HepG2 (cell line): ENCODE results near the gene MRPL27. TPM values are rescaled to one million over a fixed set of nuclear protein-coding genes. Genes with fewer than 3 reads are reported as not detected.

Source experiments
- ATAC-seq: fragments of 200-7000 bp; cut with Tn5 transposase; 3 replicates; pipeline ENCODE4 v1.9.1; 2020; ENCODE audit warnings: mild to moderate bottlenecking, moderate library complexity
- BruUV-seq: library from RNA; stranded (reverse); fragments of 400-500 nt; replicated peaks from 2 replicates; lab custom pipeline; 2021; lab: Mats Ljungman, UMichigan
- CTCF ChIA-PET: fragments of 300-600 bp; formaldehyde crosslinking; extraction: SDS; loops from one replicate; lab custom pipeline; 2021; ENCODE audit warnings: low total read pairs, inconsistent platforms, low intra/inter-chr PET ratio; lab: Yijun Ruan, JAX
- POLR2A ChIA-PET: fragments of 350-600 bp; sonication (Branson Sonifier 250); formaldehyde crosslinking; loops from one replicate; lab custom pipeline; 2020; ENCODE audit warnings: antibody characterized with exemption, inconsistent platforms; lab: Yijun Ruan, JAX
- DNase-seq: peaks from one replicate; pipeline ENCODE4 v3.0.0-alpha.2; 2015; ENCODE audit warnings: low spot score
- FAIRE-seq: peaks from 3 replicates; lab custom pipeline; 2011; peaks lifted over from hg19 to GRCh38; lab: Jason Lieb, UNC
- H2AFZ ChIP-seq: one replicate; pipeline ENCODE4 v1.6.1; 2011; ENCODE audit warnings: low read length, inconsistent platforms
- H3K27ac ChIP-seq: fragments of 300-600 bp; 3 replicates; pipeline ENCODE4 v1.8.0; 2011; ENCODE audit warnings: mixed run types, mild to moderate bottlenecking, mixed read lengths, low read length, inconsistent platforms; ENCODE audit not compliant: insufficient read depth; ENCODE audit errors: extremely low read length
- H3K27me3 ChIP-seq, 2 experiments: fragments of 200-600 bp in 1 of 2; 2 replicates in 1 of 2; 3 replicates in 1 of 2; pipeline versions ENCODE4 v1.6.0 to v1.8.0; 2011; ENCODE audit warnings: low read length in 2 of 2, mild to moderate bottlenecking in 2 of 2, moderate library complexity in 2 of 2, inconsistent platforms in 1 of 2; ENCODE audit not compliant: insufficient read depth in 2 of 2, control insufficient read depth in 1 of 2
- H3K36me3 ChIP-seq, 2 experiments: fragments of 200-600 bp in 1 of 2; replicated peaks in 1 of 2; 2 replicates in 1 of 2; 3 replicates in 1 of 2; pipeline versions ENCODE4 v1.5.1 to v1.8.0; 2011; ENCODE audit warnings: low read length in 2 of 2, inconsistent platforms in 1 of 2; ENCODE audit not compliant: insufficient read depth in 2 of 2, control insufficient read depth in 1 of 2
- H3K4me1 ChIP-seq: 2 replicates; pipeline ENCODE4 v1.5.1; 2012; ENCODE audit warnings: low read length, inconsistent platforms; ENCODE audit not compliant: insufficient read depth
- H3K4me2 ChIP-seq: 2 replicates; pipeline ENCODE4 v1.6.0; 2011; ENCODE audit warnings: low read depth, low read length, inconsistent platforms
- H3K4me3 ChIP-seq, 3 experiments: fragments of 200-600 bp in 1 of 3; sonication (generic), shearing (Covaris generic) in 1 of 3; replicated peaks in 1 of 3; 2 replicates each; pipeline ENCODE4 v1.5.1; 2011 to 2016; ENCODE audit warnings: low read length in 3 of 3, inconsistent platforms in 2 of 3, low read depth in 2 of 3, mild to moderate bottlenecking in 2 of 3, control low read depth in 1 of 3, mixed read lengths in 1 of 3; ENCODE audit not compliant: insufficient read depth in 1 of 3
- H3K79me2 ChIP-seq: one replicate; pipeline ENCODE4 v1.6.1; 2011; ENCODE audit warnings: low read length, inconsistent platforms; ENCODE audit not compliant: insufficient read depth
- H3K9ac ChIP-seq: 2 replicates; pipeline ENCODE4 v1.6.0; 2011; ENCODE audit warnings: mild to moderate bottlenecking, low read depth, low read length, inconsistent platforms; ENCODE audit not compliant: insufficient read depth
- H3K9me3 ChIP-seq: 2 replicates; pipeline ENCODE4 v1.5.1; 2012; ENCODE audit warnings: mild to moderate bottlenecking, low read length
- H4K20me1 ChIP-seq: 2 replicates; pipeline ENCODE4 v1.6.0; 2011; ENCODE audit warnings: inconsistent platforms, mild to moderate bottlenecking, low read length, moderate library complexity; ENCODE audit not compliant: insufficient read depth
- ARNT2 ChIP-seq: sonication (generic); formaldehyde crosslinking; IDR thresholded peaks from 2 replicates; pipeline ENCODE4 v1.8.0; 2022; ENCODE audit warnings: mild to moderate bottlenecking, low read depth, missing genetic modification reagents, moderate library complexity
- ZNF121 ChIP-seq: sonication (generic); formaldehyde crosslinking; IDR thresholded peaks from 2 replicates; pipeline ENCODE4 v1.5.0; 2020; ENCODE audit warnings: mild to moderate bottlenecking, missing genetic modification reagents
- ZNF646 ChIP-seq: sonication (generic); formaldehyde crosslinking; IDR thresholded peaks from 2 replicates; pipeline ENCODE4 v1.9.0; 2021; ENCODE audit warnings: mild to moderate bottlenecking, missing genetic modification reagents
- WGBS: methylation state at CpG from one replicate; pipeline ENCODE4 v1.1.6; 2017; ENCODE audit warnings: low lambda C conversion rate; 5-methylcytosine and 5-hydroxymethylcytosine counted together
- in situ Hi-C: cut with HindIII; loops from 2 replicates; pipeline ENCODE4 v1.10.0; 2017; ENCODE audit warnings: low pct_unique_long_range_greater_than_20kb; ENCODE audit not compliant: extremely low pct_ligation_motif_present
- intact Hi-C: fragments of 100-400 bp; cut with micrococcal nuclease; formaldehyde crosslinking; loops from one replicate; pipeline ENCODE4 v1.10.0; 2022; ENCODE audit not compliant: unreplicated experiment
- polyA plus RNA-seq, 8 experiments: library from polyadenylated mRNA; depleted of rRNA in 3 of 8; stranded (reverse) in 7 of 8; unstranded in 1 of 8; fragments of >200 nt; fragmentation: Illumina TruSeq in 4 of 8; extraction: Trizol in 4 of 8; gene quantifications; 2 replicates each; pipeline versions ENCODE4 v1.2.1 to v1.2.3, GENCODE V29; 2011 to 2016; ENCODE audit warnings: low read depth in 4 of 8, missing spikeins in 1 of 8, mixed read lengths in 1 of 8; ENCODE audit not compliant: insufficient read depth in 1 of 8
- total RNA-seq, 5 experiments: library from RNA; depleted of rRNA; stranded (reverse); fragments of >200 nt; fragmentation: Illumina TruSeq; extraction: Trizol; gene quantifications; 2 replicates each; pipeline ENCODE4 v1.2.3, GENCODE V29; 2016; ENCODE audit warnings: low read depth in 1 of 5

MRPL27 gene
- total and polyA plus RNA-seq, 2 of the 13 experiments (the other 11 are each of a cell fraction or from before 2014, with no cell fraction given): 137 to 217 TPM

GRCh38 chr17:50393700-50394099, 20.7 kb upstream of the MRPL27 start:
- Histone ChIP-seq H3K79me2 (peaks cover 48% of the 10 kb centered on the region), H3K27me3 (peaks cover 0 to 3% of the 10 kb centered on the region in 2 experiments; a peak in 1 of 5 replicates), H3K9me3 (no peaks in the 10 kb centered on the region), H3K4me2 (no peak overlapping the region), H3K9ac (no peak overlapping the region), H3K36me3 (peaks cover 35 to 60% of the 10 kb centered on the region in 2 experiments), H3K27ac (no peak overlapping the region), H3K4me3 (no peak overlapping the region), H3K4me1 (peaks cover 27% of the 10 kb centered on the region), H4K20me1 (peaks cover 15% of the 10 kb centered on the region; the same call in 1 of the 2 replicates), H2AFZ (no peak overlapping the region)
- 97% methylated on average over 5 of the region's 5 CpGs for WGBS
- DNase-seq (no peak), ATAC-seq (no peak), FAIRE-seq (no peak)
- in situ Hi-C loops (no loop called here), intact Hi-C loops (no loop called here)
- ChIA-PET POLR2A (no interaction called here), CTCF (no interaction called here)
- BruUV-seq: no TSS peak
- no peak for TF ChIP-seq ZNF646 (CRISPR knock-in tag)
- no peak for TF ChIP-seq ARNT2
- TF ChIP-seq ZNF121 (CRISPR knock-in tag): peak; percentile 70
